NCI-H2081 (cell line): ENCODE measurements around the gene CDH13.

Source experiments
- DNase-seq, 2 experiments: peaks; one replicate each; lab custom pipeline; 2025; lab: John Stamatoyannopoulos, UW

Gene CDH13

GRCh38 chr16:83002351-83003334 lies 375.9 kb downstream of the CDH13 start:
- peak in 1 of 2 experiments; percentile 14 for DNase-seq

DNA sequence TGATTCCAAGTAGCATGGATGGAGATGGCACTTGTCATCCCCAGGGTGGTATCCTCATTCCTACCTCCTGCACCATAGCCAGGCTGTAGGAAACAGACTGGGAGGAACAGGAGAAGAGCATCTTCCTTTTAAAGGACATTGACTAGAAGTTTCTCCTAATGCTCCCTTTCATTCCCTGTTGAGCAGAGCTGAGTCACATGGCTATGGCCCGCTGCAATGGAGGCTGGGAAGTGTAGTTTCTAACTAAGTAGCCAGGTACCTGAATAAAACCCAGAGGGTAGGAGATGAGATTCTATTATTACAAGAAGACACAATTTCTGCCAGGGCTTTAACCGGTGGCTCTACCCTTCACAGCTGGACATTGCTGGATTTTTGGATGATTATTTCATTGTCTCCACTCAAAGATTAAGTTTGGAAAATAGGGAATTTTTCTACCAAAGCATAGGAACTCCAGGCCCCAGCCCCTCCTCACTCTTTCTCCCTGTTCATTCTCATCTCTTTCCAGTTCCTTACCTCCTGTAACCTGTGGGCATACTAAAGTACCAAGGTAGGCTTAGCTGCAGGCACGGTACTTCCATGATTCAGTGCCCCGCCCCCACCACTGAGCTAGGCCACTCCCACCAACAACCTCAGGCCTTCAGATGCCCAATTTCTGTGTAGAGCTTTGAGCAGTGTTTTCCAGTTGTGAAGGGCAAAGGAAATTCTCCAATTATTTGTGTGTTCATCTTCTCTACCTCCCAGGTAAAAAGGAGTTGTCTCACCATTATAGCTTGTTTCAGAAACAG lies 378.3 kb downstream of the CDH13 start:
- DNase-seq, result no peak

- DNase-seq, result no peak
These were observed 378.9 kb downstream of the CDH13 start for GRCh38 chr16:83005653-83006160.

GRCh38 chr16:83010776-83011720 lies 384.3 kb downstream of the CDH13 start:
- no peak for DNase-seq

DNA sequence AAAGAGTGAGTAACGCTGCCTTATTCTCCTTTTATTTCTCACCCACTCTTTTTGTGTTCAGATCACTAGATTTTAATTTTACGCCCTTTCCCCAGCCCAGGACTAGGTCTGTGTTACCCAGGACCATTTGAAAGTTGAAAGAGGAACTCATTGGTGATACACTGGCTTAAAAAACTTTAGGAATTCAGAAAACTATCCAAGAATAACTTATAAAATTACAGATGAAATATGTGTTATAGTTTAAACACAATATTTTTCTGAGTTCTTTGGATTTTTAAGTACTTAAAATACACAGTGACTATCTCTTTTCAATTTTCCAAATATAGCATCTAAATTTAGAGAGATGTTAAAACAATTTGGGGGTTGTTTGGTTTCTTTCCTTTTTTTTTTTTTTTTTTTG lies 385.2 kb downstream of the CDH13 start:
- no peak for DNase-seq

GRCh38 chr16:83013071-83013470 lies 386.3 kb downstream of the CDH13 start:
- DNase-seq, result no peak

- DNase-seq, result no peak
These were observed 393.2 kb downstream of the CDH13 start for GRCh38 chr16:83019963-83020362.

DNA sequence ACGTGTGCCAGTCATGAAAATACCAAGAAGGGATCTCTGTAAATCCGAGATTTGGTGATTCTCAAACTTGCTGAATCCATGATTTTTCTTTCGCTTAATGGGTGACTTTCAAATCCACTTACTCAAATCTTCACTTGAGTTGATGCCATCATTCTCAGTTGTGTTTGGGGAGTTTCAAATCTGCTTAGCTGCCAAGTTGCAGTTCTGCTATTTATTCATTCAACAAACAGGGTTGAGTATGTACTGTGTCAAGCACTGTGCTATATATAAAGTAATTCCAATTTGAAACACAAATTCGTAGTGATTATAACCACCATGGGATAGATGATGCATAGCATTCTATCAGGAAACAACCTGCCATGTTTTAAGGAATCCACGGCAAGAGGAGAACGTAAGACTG lies 394.3 kb downstream of the CDH13 start:
- DNase-seq, result no peak

GRCh38 chr16:83021746-83022145 lies 395.0 kb downstream of the CDH13 start:
- no peak for DNase-seq

DNA sequence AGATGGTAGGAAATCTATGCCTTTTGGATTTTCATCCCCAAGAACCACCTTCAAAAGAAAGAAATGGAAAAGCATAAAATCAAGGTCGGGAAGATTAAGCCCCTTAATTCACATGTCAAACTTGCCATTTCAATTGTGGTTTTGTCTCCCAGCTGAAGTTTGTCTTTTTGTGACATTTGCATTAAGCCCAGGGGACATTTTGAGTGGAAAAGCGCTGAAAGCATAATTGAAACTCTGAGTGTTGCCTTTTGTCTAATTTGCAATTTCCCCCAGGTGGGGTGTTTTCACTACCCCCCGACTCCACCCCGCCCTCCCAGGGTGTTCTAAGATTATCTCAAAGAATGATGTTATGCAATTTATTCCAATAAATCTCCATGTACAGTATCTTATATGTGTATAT lies 396.2 kb downstream of the CDH13 start:
- no peak for DNase-seq

DNA sequence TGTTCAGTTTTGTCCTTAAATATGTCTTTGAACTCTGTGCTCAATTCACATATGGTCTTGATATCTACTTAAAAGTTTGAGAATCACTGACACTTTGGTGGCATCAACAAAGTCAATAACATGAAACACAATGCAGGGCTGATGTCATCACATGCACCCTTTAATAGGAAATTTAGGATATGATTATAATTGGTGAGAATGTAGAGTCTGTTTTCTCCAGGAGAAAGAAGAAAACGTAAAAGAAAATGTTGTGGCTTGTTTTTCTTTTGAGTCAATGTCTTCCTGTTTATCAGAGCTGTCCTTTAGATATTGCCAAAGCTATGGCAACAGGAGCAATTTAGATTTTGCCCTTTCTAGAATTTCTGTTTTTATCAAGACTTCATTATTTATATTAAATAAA lies 396.9 kb downstream of the CDH13 start:
- DNase-seq, result no peak

GRCh38 chr16:83027973-83028372 lies 401.2 kb downstream of the CDH13 start:
- no peak for DNase-seq

- DNase-seq, result no peak
These were observed 402.7 kb downstream of the CDH13 start for GRCh38 chr16:83029467-83029866.

DNA sequence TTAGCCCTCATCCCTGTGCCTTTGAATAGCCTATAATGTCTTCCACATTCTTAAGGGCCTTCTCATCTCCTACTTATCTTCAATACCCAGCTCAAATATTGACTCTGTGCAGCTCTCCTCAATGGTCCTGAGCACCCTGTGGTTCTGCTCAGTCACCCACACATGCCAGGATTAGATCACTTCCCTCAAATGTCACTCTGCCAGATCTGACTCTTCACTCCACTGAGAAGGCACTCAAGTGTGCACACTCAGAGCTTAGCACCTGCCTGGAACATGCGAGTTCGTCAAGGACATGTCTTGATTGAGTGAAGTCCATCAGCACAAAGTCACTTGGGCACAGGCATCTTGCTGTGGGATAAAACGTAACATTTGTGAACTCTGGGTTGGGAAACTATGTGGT lies 404.8 kb downstream of the CDH13 start:
- no peak for DNase-seq

- no peak for DNase-seq
These were observed 410.3 kb downstream of the CDH13 start for GRCh38 chr16:83037102-83037501.

GRCh38 chr16:83037884-83038283 lies 411.1 kb downstream of the CDH13 start:
- no peak for DNase-seq

GRCh38 chr16:83040174-83040573 lies 413.4 kb downstream of the CDH13 start:
- DNase-seq, result no peak

- DNase-seq, result no peak
These were observed 417.8 kb downstream of the CDH13 start for GRCh38 chr16:83044589-83044988.

- DNase-seq, result no peak
These were observed 419.0 kb downstream of the CDH13 start for GRCh38 chr16:83045790-83046189.

DNA sequence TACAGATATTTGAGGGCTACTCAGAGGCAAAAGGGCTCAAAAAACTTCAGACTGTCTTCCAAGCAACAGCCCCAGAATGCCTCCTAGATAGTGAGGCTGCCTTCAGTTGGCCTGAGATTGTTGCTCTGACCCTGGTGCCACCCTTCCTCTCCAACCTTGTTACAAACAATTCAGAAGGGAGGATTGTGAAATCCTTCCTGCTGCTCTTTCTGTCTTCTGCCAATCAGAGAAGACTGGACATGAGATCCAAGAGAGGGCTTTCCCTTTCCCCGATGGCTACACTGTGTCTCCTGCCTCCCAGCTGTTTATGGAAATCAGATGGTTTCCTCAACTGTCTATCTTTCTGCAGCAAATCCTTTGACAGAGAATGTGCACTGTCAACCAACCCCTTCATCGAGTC lies 419.9 kb downstream of the CDH13 start:
- no peak for DNase-seq

DNA sequence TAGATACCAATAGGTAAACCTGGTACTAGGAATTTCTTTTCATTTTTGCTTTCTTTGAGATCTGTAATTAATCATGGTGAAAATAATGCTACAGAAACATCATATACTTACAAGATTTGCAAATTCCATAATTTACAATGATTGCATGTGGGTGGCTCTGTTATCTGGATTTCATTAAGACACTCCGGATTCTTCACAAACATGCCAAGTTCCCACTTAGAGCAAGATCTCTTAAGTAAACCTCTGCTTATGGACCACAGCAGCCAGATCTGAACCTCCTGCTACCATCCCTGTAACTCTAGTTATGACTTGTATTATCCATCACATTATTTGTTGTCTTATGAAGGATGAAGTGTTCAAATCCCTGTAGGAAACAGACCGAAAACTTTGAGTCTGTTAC lies 424.7 kb downstream of the CDH13 start:
- no peak for DNase-seq

- no peak for DNase-seq
These were observed 427.5 kb downstream of the CDH13 start for GRCh38 chr16:83054283-83054682.
